Large intestine (tissue), 3 donors: ENCODE measurements around the gene SPIN2A. TPM values are rescaled to one million over a fixed set of nuclear protein-coding genes. Genes with fewer than 3 reads are reported as not detected.
"Not testable (repeated sequence)": the region's sequence is repeated elsewhere in the genome, so short reads cannot be mapped to it uniquely, and the experiment has no call there.

Experiments used
- DNase-seq, 2 donors: peaks; one replicate each; pipeline versions ENCODE4 v3.0.0 to v3.0.0-alpha.2; 2013
- H3K27ac ChIP-seq: one replicate; pipeline ENCODE4 v1.5.1; 2013; ENCODE audit warnings: low read length
- H3K27me3 ChIP-seq: 2 replicates; pipeline ENCODE4 v1.6.1; 2013; ENCODE audit warnings: low read length; ENCODE audit not compliant: control insufficient read depth, insufficient read depth
- H3K36me3 ChIP-seq: 2 replicates; pipeline ENCODE4 v1.6.1; 2013; ENCODE audit warnings: low read length; ENCODE audit not compliant: control insufficient read depth, insufficient read depth
- H3K4me1 ChIP-seq: one replicate; pipeline ENCODE4 v1.6.1; 2013; ENCODE audit warnings: low read length; ENCODE audit not compliant: control insufficient read depth, insufficient read depth
- H3K4me3 ChIP-seq: one replicate; pipeline ENCODE4 v1.5.1; 2013; ENCODE audit warnings: low read length
- H3K9me3 ChIP-seq: one replicate; pipeline ENCODE4 v1.6.1; 2013; ENCODE audit warnings: mild to moderate bottlenecking, low read depth, low read length, moderate library complexity; ENCODE audit not compliant: control insufficient read depth
- WGBS: methylation state at CpG from one replicate; pipeline ENCODE4 v1.1.5; 2013; ENCODE audit warnings: low lambda C conversion rate; ENCODE audit not compliant: insufficient coverage; 5-methylcytosine and 5-hydroxymethylcytosine counted together
- polyA plus RNA-seq: library from polyadenylated mRNA; unstranded; fragments of 120-200 nt; gene quantifications from one replicate; pipeline ENCODE4 v1.2.1, GENCODE V29; 2013

SPIN2A gene
- polyA plus RNA-seq, 1 donor = 2.1 TPM

- no peak for DNase-seq
- Histone ChIP-seq H3K27me3 (no peaks in the 10 kb centered on the region), H3K27ac (no peak overlapping the region), H3K4me1 (no peaks in the 10 kb centered on the region), H3K9me3 (no peaks in the 10 kb centered on the region), H3K36me3 (peaks cover 2% of the 10 kb centered on the region), H3K4me3 (no peak overlapping the region)
- WGBS = no CpG with 5 or more reads among the region's 4 CpGs
These were observed 32.8 kb downstream of the SPIN2A start for GRCh38 chrX:57104406-57104805.

DNA sequence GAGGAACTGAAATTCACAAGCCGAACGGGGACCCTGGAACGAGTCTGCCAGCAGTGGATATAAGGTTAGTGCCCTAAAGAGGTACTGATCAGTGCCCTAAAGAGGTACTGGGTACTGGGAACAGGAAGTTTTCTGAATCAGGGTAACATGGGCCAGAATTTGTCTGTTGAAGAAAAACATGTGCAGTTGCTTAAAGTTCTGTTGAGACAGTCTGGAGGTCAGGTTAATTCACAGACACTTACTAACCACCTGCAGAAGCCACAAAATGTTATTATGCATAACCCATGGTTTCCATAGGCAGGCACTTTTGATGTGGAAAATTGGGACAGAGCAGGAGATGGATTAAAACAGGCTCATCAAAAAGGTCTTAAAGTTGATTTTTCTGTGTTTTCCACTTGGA, 33.7 kb downstream of the SPIN2A start:
- H3K4me3 ChIP-seq = no peak overlapping the region
- no CpG with 5 or more reads among the region's 3 CpGs for WGBS
- no peaks in the 10 kb centered on the region for H3K9me3 ChIP-seq
- no peaks in the 10 kb centered on the region for H3K27me3 ChIP-seq
- no peak overlapping the region for H3K27ac ChIP-seq
- DNase-seq = no peak
- no peaks in the 10 kb centered on the region for H3K4me1 ChIP-seq
- H3K36me3 ChIP-seq = peaks cover 2% of the 10 kb centered on the region

DNA sequence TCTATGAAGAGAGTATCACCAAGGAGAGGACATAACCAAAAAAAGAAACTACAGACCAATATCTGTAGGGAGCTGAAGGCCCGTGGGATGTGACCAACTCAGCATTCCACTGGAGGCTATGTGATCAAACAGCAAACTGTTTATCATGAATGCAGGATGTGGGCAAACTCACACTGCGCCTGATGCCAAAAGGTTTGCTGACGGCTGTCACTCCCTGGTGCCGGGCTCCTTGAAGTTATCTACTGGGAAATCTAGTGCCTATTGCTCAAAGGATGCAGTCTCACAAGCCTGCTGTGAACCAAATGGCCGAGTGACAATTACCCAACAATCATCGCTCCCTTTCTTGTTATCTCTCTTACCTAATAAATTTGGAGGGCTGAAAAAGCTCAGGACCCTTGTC, 34.3 kb downstream of the SPIN2A start:
- H3K4me1 ChIP-seq, H3K36me3 ChIP-seq, DNase-seq, H3K27me3 ChIP-seq, H3K9me3 ChIP-seq, H3K27ac ChIP-seq, H3K4me3 ChIP-seq: not testable (repeated sequence)
- 100% methylated on average over 1 of the region's 6 CpGs for WGBS

Other genes with a start within 250 kb of the SPIN2A start
- gene SPIN3, start 141.9 kb downstream of the SPIN2A start, polyA plus RNA-seq = 21.0 TPM
- gene SPIN2B, start 15.8 kb downstream of the SPIN2A start, polyA plus RNA-seq = 12.3 TPM
- 10.6 TPM for gene FAAH2, start 149.3 kb upstream of the SPIN2A start, polyA plus RNA-seq